ENCODE results near the gene MDM2.

DNA sequence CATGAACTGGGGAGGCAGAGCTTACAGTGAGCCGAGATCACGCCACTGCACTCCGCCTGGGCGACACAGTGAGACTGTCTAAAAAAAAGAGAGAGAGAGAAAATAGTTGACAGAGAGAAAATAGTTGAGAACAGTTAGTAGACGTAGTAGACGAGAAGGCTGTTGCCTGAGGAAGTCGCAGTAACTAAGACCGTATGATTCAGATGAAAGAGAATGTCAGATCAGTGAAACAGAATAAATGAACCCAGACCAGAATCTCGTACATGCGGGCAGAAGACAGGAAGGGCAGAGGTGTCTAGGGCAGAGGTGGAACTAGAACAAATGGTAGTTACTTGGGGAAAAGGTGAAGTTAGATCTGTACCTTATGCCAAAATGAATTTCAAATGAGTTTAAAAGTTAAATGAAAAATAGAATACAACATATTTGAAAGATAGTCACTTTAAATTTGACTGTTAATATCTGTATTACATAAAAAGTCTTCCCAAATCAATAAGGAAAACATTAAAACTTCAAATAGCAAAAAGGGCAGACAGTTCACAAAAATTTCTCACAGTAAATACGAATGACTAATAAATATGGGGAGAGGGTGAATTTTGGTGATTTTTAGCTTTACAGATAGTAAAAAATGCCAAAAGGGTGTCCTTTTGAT is 17.7 kb downstream of the MDM2 start:
- TF ChIP-seq GLIS3 (CRISPR knock-in tag; IDR thresholded peaks at IDR 0.05) (no peak), TOX (CRISPR knock-in tag; IDR thresholded peaks at IDR 0.05; ENCODE audit: borderline replicate concordance) (no peak), ZNF70 (CRISPR knock-in tag; IDR thresholded peaks at IDR 0.05) (no peak), RARB (CRISPR knock-in tag; IDR thresholded peaks at IDR 0.05) (no peak), ZFP3 (CRISPR knock-in tag; IDR thresholded peaks at IDR 0.05) (no peak), OSR1 (CRISPR knock-in tag; IDR thresholded peaks at IDR 0.05) (no peak), ZC3H10 (CRISPR knock-in tag; IDR thresholded peaks at IDR 0.05) (no peak), SNAI2 (CRISPR knock-in tag; IDR thresholded peaks at IDR 0.05) (no peak), TCF4 (CRISPR knock-in tag; IDR thresholded peaks at IDR 0.05; ENCODE audit: borderline replicate concordance) (no peak), ZNF8 (CRISPR knock-in tag; IDR thresholded peaks at IDR 0.05) (no peak)
- TF ChIP-seq, protein P1, sequence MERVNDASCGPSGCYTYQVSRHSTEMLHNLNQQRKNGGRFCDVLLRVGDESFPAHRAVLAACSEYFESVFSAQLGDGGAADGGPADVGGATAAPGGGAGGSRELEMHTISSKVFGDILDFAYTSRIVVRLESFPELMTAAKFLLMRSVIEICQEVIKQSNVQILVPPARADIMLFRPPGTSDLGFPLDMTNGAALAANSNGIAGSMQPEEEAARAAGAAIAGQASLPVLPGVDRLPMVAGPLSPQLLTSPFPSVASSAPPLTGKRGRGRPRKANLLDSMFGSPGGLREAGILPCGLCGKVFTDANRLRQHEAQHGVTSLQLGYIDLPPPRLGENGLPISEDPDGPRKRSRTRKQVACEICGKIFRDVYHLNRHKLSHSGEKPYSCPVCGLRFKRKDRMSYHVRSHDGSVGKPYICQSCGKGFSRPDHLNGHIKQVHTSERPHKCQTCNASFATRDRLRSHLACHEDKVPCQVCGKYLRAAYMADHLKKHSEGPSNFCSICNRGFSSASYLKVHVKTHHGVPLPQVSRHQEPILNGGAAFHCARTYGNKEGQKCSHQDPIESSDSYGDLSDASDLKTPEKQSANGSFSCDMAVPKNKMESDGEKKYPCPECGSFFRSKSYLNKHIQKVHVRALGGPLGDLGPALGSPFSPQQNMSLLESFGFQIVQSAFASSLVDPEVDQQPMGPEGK (CRISPR knock-in tag; IDR thresholded peaks at IDR 0.05; ENCODE audit: borderline replicate concordance), result no peak
- TF ChIP-seq, protein P2, sequence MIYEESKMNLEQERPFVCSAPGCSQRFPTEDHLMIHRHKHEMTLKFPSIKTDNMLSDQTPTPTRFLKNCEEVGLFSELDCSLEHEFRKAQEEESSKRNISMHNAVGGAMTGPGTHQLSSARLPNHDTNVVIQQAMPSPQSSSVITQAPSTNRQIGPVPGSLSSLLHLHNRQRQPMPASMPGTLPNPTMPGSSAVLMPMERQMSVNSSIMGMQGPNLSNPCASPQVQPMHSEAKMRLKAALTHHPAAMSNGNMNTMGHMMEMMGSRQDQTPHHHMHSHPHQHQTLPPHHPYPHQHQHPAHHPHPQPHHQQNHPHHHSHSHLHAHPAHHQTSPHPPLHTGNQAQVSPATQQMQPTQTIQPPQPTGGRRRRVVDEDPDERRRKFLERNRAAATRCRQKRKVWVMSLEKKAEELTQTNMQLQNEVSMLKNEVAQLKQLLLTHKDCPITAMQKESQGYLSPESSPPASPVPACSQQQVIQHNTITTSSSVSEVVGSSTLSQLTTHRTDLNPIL (CRISPR knock-in tag; IDR thresholded peaks at IDR 0.05; ENCODE audit: low read depth), result no peak
